Gastrocnemius medialis (tissue), 4 donors: Measurements from ENCODE around the gene AUTS2. TPM values are rescaled to one million over a fixed set of nuclear protein-coding genes. Genes with fewer than 3 reads are reported as not detected.

Experiments
- ATAC-seq, 2 donors: fragments of 150-250 bp; one replicate each; pipeline ENCODE4 v1.9.1; 2016
- DNase-seq, 2 donors: peaks; one replicate each; pipeline ENCODE4 v3.0.0-alpha.2; 2019
- H3K27ac ChIP-seq, 4 donors: fragments of 200-600 bp; sonication (generic); 1 replicate in 1 of 4; 2 replicates in 3 of 4; pipeline ENCODE4 v1.5.1; 2016 to 2018; ENCODE audit warnings: mild to moderate bottlenecking in 2 of 4, moderate library complexity in 1 of 4
- H3K27me3 ChIP-seq, 3 donors: fragments of 200-600 bp; sonication (generic) in 2 of 3; 1 replicate in 1 of 3; 2 replicates in 2 of 3; pipeline versions ENCODE4 v1.5.1 to v1.6.0; 2016 to 2019; ENCODE audit warnings: mild to moderate bottlenecking in 1 of 3, moderate library complexity in 1 of 3
- H3K36me3 ChIP-seq, 2 donors: fragments of 200-600 bp; sonication (generic) in 1 of 2; one replicate each; pipeline ENCODE4 v1.5.1; 2017 to 2018
- H3K4me1 ChIP-seq, 2 donors: fragments of 200-600 bp; sonication (generic) in 1 of 2; one replicate each; pipeline ENCODE4 v1.5.1; 2016 to 2017; ENCODE audit warnings: mild to moderate bottlenecking in 2 of 2
- H3K4me3 ChIP-seq, 4 donors: fragments of 200-600 bp; sonication (generic) in 3 of 4; 1 replicate in 1 of 4; 2 replicates in 3 of 4; pipeline ENCODE4 v1.5.1; 2016 to 2019; ENCODE audit warnings: mild to moderate bottlenecking in 2 of 4
- H3K9me3 ChIP-seq, 3 donors: fragments of 200-600 bp; sonication (generic) in 2 of 3; 1 replicate in 1 of 3; 2 replicates in 2 of 3; pipeline ENCODE4 v1.5.1; 2016 to 2019
- POLR2A ChIP-seq, 2 donors: fragments of 450-650 bp; IDR thresholded peaks; one replicate each; pipeline ENCODE4 v1.6.1; 2017; ENCODE audit warnings: antibody characterized with exemption in 2 of 2, mild to moderate bottlenecking in 2 of 2, moderate library complexity in 2 of 2
- in situ Hi-C, 4 donors: fragments of 200-750 bp; cut with MboI; loops; one replicate each; pipeline versions ENCODE4 v1.15.0 to v1.8.0; 2017; ENCODE audit warnings: low sequenced_read_pairs in 4 of 4
- intact Hi-C: fragments of 100-400 bp; cut with DNase I; formaldehyde crosslinking; loops from one replicate; pipeline ENCODE4 v1.15.1; 2023; ENCODE audit warnings: low total_unique reads
- total RNA-seq, 4 donors: library from RNA; depleted of rRNA; stranded (reverse); fragments of >200 nt; gene quantifications; one replicate each; pipeline versions ENCODE4 v1.1.0 to v1.2.3, GENCODE V29; 2016
- TF ChIP-seq, protein P1 (sequence below), 5 experiments: fragments of 450-650 bp in 3 of 5; fragments of 200-600 bp in 2 of 5; sonication (generic) in 2 of 5; IDR thresholded peaks in 4 of 5; conservative IDR thresholded peaks in 1 of 5; 1 replicate in 4 of 5; 2 replicates in 1 of 5; pipeline ENCODE4 v1.5.1; 2016 to 2019; ENCODE audit warnings: antibody characterized with exemption in 5 of 5, mild to moderate bottlenecking in 3 of 5, moderate library complexity in 3 of 5

AUTS2 gene
- total RNA-seq, 4 donors from 2014 or later: 2.5 to 16.2 (median 8.5) TPM

DNA sequence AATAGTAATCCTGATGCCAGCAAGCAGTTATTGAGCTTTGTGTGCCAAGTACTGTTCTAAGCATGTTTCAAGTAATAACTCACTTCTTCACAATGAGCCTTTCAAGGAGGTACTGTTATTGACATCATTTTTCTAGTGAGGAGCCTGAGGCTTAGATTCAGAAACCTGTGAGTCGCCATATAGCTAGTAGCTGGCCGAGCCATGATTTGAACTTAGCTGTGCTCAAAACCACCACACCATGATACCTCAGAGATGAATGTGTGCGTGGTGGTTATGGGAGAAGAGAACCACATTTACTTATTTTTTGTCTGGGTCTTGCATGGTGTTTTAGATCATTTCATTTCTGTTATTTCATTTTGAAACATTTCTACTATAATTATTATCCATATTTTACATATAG, 578.9 kb downstream of the AUTS2 start:
- Histone ChIP-seq H3K27ac (no peak overlapping the region), H3K9me3 (no peaks in the 10 kb centered on the region), H3K27me3 (no peaks in the 10 kb centered on the region), H3K4me1 (no peaks in the 10 kb centered on the region), H3K36me3 (no peaks in the 10 kb centered on the region), H3K4me3 (no peak overlapping the region)
- in situ Hi-C loops (no loop called here), intact Hi-C loops (no loop called here)
- no peak for DNase-seq
- no peak for ATAC-seq
- TF ChIP-seq, protein P1, sequence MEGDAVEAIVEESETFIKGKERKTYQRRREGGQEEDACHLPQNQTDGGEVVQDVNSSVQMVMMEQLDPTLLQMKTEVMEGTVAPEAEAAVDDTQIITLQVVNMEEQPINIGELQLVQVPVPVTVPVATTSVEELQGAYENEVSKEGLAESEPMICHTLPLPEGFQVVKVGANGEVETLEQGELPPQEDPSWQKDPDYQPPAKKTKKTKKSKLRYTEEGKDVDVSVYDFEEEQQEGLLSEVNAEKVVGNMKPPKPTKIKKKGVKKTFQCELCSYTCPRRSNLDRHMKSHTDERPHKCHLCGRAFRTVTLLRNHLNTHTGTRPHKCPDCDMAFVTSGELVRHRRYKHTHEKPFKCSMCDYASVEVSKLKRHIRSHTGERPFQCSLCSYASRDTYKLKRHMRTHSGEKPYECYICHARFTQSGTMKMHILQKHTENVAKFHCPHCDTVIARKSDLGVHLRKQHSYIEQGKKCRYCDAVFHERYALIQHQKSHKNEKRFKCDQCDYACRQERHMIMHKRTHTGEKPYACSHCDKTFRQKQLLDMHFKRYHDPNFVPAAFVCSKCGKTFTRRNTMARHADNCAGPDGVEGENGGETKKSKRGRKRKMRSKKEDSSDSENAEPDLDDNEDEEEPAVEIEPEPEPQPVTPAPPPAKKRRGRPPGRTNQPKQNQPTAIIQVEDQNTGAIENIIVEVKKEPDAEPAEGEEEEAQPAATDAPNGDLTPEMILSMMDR (IDR thresholded peaks at IDR 0.05 in 4 of 5, conservative IDR thresholded peaks at IDR 0.05 in 1 of 5): no peak
- no peak for TF ChIP-seq POLR2A (IDR thresholded peaks at IDR 0.05)

- Histone ChIP-seq H3K36me3 (no peaks in the 10 kb centered on the region), H3K27me3 (no peaks in the 10 kb centered on the region), H3K9me3 (no peaks in the 10 kb centered on the region), H3K27ac (no peak overlapping the region), H3K4me3 (no peak overlapping the region), H3K4me1 (no peaks in the 10 kb centered on the region)
- TF ChIP-seq POLR2A (IDR thresholded peaks at IDR 0.05): no peak
- TF ChIP-seq, protein P1 (IDR thresholded peaks at IDR 0.05 in 4 of 5, conservative IDR thresholded peaks at IDR 0.05 in 1 of 5): no peak
- DNase-seq (no peak), ATAC-seq (no peak)
- in situ Hi-C loops (no loop called here), intact Hi-C loops (no loop called here)
Observed at GRCh38 chr7:70178211-70178610, 579.9 kb downstream of the AUTS2 start.

DNA sequence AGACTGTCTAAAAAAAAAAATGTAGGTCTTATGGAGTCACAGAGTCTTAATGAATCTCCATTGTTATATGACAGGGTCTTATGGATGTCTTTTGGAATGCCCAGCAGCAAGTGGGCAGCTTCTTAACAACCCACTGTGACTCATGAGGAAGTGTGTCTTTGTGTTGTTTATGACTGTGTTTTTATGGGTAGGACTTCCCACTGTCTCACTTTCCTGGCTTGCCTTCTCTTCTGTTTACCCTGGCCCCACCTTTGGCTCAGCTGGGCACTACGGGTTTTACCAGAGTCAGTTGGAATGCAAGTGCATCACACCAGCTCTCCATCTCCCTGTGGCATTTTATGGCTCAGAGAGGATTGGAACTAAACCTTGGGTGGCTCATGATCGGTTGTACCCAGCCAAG, 580.5 kb downstream of the AUTS2 start:
- Histone ChIP-seq H3K27ac (no peak overlapping the region), H3K4me1 (no peaks in the 10 kb centered on the region), H3K36me3 (no peaks in the 10 kb centered on the region), H3K4me3 (no peak overlapping the region), H3K9me3 (no peaks in the 10 kb centered on the region), H3K27me3 (no peaks in the 10 kb centered on the region)
- in situ Hi-C loops (no loop called here), intact Hi-C loops (no loop called here)
- no peak for DNase-seq
- TF ChIP-seq POLR2A (IDR thresholded peaks at IDR 0.05): no peak
- TF ChIP-seq, protein P1 (IDR thresholded peaks at IDR 0.05 in 4 of 5, conservative IDR thresholded peaks at IDR 0.05 in 1 of 5): no peak
- no peak for ATAC-seq

GRCh38 chr7:70182521-70182920, 584.2 kb downstream of the AUTS2 start:
- no peak for ATAC-seq
- no peaks in the 10 kb centered on the region for H3K4me1 ChIP-seq
- H3K9me3 ChIP-seq: no peaks in the 10 kb centered on the region
- H3K36me3 ChIP-seq: no peaks in the 10 kb centered on the region
- intact Hi-C loops (no loop called here), in situ Hi-C loops (no loop called here)
- TF ChIP-seq, protein P1 (IDR thresholded peaks at IDR 0.05 in 4 of 5, conservative IDR thresholded peaks at IDR 0.05 in 1 of 5): no peak
- TF ChIP-seq POLR2A (IDR thresholded peaks at IDR 0.05): no peak
- no peak overlapping the region for H3K4me3 ChIP-seq
- DNase-seq: no peak
- H3K27me3 ChIP-seq: no peaks in the 10 kb centered on the region
- no peak overlapping the region for H3K27ac ChIP-seq

- DNase-seq: no peak
- Histone ChIP-seq H3K9me3 (no peaks in the 10 kb centered on the region), H3K27ac (no peak overlapping the region), H3K27me3 (no peaks in the 10 kb centered on the region), H3K36me3 (no peaks in the 10 kb centered on the region), H3K4me1 (no peaks in the 10 kb centered on the region), H3K4me3 (no peak overlapping the region)
- intact Hi-C loops (no loop called here), in situ Hi-C loops (no loop called here)
- TF ChIP-seq POLR2A (IDR thresholded peaks at IDR 0.05): no peak
- TF ChIP-seq, protein P1 (IDR thresholded peaks at IDR 0.05 in 4 of 5, conservative IDR thresholded peaks at IDR 0.05 in 1 of 5): no peak
- no peak for ATAC-seq
Observed at GRCh38 chr7:70183278-70183677, 585.0 kb downstream of the AUTS2 start.
